GM18858 (cell line): ENCODE results near the gene JAK2.

Experiments used
- ATAC-seq: cut with Tn5 transposase; IDR thresholded peaks from one replicate; pipeline ENCODE4 v1.9.1; 2021; ENCODE audit not compliant: unreplicated experiment

The JAK2 gene

GRCh38 chr9:5140151-5140550 lies 155.1 kb downstream of the JAK2 start:
- no peak for ATAC-seq

- no peak for ATAC-seq
These were observed 159.1 kb downstream of the JAK2 start for GRCh38 chr9:5144217-5144616.

GRCh38 chr9:5146241-5146640 lies 161.2 kb downstream of the JAK2 start:
- ATAC-seq, result no peak
